GM19023 (cell line): ENCODE data around the gene E2F7.
A peak's percentile ranks its signal among the peaks of the same experiment; 100 is the strongest.

Experiments used
- ATAC-seq: cut with Tn5 transposase; IDR thresholded peaks from one replicate; pipeline ENCODE4 v1.9.1; 2021; ENCODE audit warnings: mild to moderate bottlenecking, moderate library complexity; ENCODE audit not compliant: unreplicated experiment

The E2F7 gene

DNA sequence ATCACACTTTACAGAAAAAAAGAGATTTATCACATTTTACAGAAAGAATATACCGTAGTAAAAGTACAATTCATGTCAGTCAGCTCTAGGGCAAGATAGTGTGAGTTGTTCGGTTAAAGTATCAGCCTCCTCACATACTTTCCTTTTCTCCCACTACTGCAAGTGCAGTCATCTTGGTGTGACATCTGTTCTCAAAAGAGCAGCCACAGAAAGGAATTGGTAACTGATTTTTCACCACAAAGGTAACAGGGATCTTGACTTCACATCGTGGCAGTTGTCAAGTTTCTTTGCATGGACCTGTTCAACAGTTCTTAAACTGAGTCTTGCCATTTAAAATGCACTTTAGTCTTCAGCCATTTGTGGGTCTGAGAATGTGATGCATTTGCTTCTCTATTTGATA is 5.0 kb upstream of the E2F7 start:
- ATAC-seq = peak; percentile 67

DNA sequence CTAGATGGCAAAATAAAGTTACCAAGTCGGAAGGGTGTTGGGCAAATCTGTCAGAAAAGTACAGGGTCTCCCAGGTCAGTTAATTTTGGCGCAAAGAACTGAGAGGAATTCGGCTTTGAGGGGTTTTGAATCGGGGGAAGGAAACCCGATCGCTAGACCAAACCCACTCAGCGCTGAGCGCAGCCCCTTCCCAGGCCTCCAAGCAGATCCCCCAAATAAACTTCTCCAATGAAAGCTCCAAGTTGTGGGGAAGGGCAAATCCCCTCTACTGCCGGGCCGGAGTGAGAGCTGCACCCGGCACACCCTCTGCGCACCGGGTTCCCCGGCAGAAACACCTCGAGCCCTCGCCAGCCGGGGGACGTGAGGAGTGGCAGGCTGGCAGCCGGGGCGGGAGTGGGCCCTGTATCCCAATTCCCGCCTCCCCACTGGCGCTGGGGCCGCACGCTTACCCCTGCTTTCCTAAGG is 441 bp downstream of the E2F7 start:
- ATAC-seq = peak; percentile 16

DNA sequence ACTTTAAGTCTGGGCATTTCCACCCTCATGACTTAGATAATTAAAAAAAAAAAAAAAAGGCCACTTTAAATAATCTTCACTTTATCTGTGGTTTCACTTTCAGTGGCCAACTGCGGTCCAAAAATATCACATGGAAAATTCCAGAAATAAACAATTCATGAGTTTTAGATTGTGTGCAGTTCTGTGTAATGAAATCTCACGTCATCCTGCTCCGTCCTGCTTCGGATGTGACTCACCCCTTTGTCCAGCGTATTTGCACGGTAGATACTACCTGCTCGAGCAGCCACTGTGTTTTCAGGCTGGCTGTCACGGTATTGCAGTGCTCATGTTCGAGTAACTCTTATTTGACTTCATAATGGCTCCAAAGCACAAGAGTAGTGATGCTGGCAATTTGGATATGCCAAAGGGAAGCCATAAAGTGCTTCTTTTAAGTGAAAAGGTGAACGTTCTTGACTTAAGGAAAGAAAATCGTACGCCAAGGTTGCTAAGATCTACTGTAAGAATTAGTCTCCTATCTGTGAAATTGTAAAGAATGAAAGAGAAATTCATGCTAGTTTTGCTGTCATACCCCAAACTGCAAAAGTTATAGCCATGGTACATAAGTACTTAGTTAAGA is 2.4 kb downstream of the E2F7 start:
- peak; percentile 27 for ATAC-seq

DNA sequence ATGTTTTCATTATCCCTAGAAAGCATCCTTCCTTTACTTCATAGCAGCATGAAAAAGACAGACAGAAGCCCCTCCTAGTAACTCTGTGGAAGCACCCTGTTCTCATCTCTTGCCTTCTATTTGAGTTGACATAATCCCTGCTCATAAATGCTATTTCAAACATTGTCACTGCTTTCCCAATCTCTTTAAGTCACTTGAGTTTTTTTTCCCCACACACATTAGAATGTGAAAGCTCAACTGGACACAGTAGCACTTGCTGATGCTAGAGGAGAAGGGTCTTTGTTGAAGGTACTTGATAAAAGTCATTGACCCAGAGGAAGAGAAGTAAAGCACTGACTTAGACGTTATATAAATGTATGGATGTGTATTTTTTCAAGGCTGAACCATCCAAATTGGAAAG is 3.0 kb downstream of the E2F7 start:
- ATAC-seq = no peak

DNA sequence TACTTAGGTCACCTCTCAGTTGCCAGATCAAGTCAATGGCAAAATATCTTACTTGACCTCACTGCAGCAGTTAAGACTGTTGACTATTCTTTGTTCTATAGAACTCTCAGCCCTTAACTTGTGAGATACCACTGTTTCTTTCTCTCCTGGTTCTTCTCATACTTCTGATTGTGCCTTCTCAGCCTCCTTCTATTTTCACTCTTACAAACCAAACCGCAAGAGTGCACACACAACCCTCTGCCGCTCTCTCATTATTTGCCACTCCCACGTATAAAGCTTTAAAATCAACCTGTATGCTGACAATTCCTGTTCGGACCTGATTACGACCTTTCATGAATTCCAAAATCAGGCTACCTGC is 4.5 kb downstream of the E2F7 start:
- ATAC-seq = peak; percentile 34

DNA sequence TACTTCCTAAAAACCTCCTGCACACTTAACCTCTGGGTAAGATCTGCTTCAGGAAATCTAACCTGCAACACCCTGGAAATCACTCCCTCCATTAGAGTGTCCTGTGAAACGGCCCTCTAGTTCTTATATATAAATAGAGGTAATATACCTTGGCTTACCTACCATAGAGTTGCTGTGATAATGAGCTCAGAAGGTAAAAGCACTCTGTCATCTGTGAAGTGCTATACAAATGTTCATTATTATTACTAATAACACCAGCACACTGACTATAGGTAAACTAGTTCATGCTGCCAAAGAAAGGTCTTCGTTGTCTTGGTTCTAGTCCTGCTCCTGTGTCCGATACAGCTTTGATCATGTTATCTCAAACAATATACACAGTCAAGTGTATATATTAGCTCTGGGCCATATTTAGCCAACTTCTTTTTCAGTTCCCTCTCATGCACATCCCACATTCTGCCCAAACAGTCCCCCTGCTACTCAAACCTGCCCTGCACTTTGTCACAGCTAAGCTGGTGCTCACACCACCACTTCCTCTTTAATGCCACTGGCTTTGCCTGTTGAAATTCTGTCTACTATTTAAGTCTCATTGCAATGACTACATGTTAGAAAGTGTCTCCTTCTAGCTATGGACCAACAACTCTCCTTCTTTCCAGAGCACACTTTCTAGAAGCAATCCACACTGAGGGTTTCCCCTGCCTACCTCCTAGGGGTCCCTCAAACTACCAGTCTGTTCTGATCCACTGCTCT is 5.1 kb downstream of the E2F7 start:
- ATAC-seq = peak; percentile 65

DNA sequence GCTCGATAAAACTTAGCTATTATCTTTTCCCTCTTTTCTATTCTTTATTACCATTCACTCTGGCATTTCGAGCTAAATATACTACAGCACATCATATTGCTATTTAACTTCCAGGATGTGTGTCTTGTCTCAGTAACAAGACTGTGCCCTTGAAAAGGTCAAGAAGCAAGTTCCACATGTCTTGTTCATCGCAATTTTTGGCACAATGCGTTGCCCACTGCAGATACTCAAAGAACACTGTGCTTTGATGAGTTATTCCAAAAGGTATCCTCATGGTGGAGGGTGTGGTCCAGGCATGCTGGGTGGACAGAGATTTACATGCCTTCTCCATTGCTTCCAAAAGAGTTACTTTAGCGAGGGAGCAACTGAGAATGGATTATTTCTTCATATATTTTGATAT is 6.6 kb downstream of the E2F7 start:
- no peak for ATAC-seq

DNA sequence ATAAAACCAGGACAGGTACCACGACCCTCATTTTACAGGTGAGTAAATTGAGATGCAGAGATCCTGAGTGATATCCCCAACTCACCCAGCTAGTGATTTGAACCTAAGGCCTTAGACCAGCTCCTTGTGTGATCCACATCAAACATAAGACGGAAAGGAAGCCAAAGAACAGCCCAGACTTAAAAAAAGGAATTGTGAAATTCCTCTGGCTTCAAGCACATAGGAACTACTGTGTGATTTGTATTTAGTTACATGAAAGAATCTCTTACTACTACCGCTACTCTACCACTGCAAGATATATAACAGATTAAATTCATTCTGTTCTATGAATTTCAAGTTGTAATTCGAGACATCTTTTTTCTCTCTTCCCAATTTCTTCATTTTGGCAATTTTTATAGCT is 10.5 kb downstream of the E2F7 start:
- ATAC-seq = no peak

DNA sequence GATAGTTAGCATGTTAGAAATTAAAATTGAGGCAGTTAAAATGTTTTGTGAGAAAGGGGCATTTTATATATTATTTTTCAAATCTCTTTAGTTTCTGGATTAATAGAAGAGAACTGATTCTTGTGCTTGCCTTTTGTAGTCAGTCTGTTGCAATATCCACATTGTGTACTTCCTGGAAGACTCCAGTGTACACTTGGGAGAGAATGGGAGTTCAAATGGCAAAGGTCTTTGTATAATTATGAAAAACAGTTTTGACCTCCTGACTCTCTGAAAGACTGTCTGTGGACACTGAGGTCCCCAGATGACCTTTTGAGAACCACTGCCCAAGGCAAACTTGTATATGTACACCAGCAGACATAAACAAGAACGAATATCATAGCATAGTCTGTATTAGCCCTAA is 12.1 kb downstream of the E2F7 start:
- no peak for ATAC-seq

DNA sequence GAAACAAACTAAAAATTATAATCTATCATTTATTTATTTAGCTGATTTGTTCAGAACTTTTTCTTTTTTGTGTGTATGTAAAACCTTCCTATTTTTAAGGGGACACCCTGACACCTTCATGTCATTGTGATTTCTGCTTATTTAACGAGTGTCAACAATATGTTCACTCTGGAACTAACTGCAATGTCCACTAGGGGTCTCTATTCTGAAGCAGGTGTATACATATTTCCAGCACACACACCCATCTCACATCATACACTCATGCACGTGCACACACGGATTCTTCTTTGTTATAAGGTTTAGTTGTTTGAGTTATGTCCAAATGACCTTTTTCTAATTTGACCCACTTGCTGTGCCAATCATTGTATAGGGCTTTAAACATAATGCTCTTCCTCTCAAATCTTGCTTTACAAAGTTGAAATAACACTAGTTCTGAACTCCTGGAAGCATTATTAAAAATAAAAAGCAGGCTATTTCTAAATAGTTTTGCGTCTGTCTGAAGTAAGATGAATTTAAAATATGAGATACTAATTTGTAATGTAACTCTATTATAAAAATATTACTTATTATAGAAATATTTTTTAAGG is 15.5 kb downstream of the E2F7 start:
- ATAC-seq = peak; percentile 97

DNA sequence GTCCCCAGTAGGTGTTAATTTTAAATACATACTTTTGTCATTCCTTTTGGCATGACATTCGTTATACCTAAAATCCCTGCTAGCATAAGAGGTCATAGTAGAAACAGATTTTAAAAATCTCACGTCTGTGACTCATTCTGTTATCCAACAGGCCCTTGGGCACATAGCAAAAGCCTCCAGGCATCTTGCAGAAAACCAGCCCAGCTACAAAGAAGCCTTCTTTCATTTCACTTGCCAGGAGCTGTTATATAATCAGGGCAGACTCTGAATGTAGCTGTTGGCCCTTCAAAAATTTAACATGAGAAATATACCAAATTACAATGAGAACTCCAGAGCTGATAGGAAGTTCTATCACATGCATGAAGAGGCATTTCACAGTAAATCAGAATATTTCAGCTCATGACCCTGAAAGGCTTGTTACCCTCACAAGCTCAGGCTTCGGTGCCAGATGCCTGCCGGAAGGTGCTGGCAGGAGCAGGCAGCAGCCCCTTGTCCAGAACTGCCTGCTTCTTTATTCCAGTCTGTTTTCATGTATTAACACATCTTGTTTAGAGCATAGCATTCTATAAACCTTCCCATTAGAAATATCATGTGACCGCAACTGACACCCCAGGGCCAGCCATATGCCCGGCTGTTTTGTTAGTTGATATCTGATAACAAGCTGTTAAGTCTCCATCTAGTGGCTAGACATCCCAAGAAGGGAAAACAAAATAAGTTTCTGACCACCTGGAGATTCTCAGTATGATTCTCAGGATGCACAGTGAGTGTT is 17.8 kb downstream of the E2F7 start:
- ATAC-seq = no peak

DNA sequence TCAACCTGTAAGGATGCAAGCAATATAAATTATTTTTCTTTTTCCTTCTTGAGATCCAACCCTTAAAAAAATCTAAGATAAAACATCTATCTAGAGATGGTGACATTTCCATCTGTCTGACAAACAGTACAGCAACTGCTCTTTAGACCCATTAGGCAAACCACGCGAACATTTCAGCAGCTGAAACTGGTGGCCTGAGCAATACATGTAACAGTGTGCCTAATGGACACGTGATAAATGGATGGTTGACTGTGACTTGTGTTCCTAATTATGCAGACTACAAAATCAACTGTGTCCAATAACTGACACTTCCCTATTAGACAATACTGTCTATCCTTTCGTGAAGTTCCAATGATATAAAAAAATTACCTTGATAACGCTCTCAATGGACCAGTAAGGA is 18.9 kb downstream of the E2F7 start:
- no peak for ATAC-seq

DNA sequence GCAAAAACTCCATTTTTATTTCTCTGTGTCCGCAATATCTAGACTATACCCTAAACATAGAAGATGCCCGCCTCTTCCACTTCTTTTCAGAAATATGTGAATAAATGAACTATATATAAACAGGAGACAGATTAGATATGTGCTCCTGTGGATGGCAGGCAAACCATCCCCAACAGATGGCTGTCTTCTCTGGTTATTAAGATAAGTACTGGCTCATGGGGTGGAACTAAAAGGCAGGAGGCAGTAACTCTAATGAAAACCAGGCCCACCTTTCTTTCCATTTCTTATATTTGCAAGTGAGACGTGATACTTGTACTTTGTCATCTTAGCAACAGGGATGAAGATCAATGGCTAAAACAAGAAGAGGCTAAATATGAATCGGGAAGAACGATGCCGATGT is 20.2 kb downstream of the E2F7 start:
- ATAC-seq = no peak

DNA sequence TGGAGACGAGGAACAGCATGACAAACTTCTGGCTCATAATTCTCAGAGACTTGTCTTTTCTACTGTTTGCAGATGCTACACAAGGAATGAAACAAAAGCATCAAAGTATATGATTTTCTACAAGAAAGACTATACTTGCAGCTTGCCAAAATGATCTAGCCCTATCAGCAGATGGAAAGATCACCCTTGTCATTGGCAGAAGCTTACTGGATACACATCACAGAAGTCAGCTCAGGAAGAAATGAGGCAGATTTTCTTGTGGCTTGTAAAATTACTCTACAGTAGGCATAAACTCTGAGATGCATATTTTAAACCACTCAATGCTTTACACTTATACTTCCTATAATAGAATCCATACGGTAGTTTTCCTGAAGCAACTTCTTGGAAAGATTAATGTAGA is 20.6 kb downstream of the E2F7 start:
- ATAC-seq = no peak

DNA sequence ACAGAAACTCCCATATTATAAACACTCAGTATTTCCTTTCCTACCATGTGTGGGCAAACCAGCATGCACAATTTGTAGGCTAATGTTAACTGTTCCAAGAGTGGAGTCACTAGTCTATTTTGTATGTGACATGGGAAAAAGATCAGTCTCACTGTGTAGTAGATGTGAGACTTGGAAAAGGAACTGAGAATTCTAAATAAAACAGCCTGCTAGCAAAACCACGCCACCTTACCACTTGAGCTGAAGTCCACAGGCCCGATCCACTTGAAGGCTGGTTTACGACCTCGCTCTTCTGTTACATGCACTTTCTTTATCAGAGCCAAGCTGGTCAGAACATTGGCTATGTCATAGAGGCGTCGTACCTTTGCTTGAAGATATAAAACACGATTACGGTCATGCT is 22.5 kb downstream of the E2F7 start:
- ATAC-seq = peak; percentile 60

DNA sequence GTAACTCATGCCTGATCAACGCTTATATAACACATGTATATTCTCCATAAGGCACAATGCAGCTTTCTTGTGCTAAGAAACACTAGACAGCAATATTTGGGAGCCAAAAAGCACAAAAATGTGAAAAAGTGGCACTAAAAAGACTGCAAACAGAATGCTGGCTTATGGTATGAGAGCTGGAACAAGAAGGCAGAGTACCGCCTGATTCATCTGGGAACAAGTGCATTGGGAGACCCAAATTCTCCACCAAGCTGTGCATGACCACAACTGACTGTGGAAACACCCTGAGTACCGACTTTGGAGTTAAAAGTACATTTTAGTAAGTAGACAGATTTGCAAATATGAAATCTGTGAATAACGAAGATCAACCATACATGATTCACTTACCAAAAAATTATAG is 25.1 kb downstream of the E2F7 start:
- no peak for ATAC-seq

DNA sequence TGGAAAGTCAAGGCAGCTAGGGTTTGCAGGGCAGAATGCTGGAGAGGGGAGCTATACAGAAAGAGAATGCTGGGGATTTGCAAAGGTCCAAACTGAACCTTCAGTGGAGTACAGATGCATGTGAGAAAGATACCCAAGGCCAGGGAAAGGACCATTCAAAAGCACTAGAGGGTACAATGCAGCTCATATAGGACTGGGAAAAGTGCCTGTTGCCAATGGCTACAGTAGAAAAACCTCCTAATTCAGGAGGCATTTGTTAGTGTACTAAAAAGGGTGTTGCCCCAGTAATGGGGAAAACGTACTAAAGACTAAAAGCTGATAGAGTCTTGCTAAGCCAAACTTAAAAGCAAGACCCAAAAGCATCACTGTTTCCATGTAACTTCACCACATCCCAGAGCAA is 30.1 kb downstream of the E2F7 start:
- ATAC-seq = no peak

DNA sequence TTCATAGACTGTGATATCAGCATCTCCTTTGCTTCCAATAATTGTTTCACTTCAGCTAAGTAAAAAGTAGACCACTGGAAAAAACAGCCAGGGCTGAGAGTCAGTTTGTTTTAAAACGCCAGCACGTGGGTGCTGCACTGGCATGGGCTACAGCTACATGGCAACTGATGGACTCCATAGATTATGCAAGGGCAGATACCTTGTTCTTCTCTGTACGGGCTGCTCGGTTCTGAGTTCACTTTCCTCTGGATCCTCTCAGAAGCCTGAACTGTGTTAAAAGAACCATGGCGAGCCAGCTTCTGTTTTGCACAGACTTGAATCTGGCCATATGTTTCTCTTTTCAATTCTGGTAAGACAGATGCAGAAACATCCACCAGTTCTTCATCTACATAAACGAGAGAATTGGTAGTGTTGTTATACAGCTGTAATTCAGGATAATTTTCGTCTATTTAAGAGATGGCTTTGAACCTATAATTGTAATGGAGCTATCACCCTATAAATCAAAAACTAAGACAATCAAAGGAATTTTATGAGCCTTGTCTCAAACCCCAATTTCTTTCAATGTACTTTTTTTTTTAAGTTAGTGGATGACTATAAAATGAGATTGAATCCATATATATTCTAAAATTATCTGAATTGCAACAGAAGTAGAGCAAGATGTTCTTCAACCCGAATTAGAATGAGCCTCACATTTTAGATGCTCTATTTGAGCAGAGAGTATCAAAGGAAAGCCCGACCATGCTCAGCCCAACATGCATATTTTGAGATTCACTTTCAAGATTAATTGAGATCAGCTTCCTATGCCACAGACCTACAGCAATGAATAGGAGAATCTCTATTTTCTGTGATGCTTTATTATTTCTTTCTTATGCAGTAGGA is 31.5 kb downstream of the E2F7 start:
- ATAC-seq = no peak

DNA sequence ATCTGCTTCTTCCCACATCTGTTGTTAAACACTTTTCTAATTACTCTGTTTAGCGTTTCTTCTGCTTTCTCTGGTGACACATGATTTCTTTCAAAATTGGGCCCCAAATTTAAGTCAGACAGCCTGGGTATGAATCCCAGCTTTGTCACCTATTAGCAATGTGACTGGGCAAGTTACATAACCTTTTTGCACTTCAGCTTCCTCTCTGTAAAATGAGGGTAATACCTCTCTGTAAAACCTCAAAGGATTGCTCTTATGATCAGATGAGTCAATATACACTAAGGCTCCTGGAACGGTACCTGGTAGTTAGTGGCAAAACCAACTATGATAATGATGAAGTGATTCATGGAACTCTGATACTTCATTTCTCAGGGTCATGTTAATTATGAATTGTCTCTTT is 33.0 kb downstream of the E2F7 start:
- ATAC-seq = no peak

DNA sequence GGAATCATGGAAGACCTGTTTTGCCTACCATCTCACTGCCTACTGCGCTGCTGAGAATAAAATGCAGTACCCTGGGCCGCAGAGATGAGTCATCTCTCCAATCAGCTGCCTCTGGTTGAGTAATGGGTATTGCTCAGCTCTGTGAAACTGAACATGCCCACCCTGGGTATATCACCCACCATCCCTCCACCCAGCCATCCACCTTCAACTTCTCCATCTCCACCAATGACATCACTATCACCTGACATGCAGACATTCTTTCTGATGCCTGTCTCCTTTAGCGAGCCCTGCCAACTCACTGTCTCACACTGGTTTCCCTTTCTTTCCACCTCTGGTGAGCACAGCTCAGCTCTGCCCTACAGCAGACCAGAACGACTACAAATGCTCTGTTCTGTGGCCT is 33.6 kb downstream of the E2F7 start:
- ATAC-seq = no peak
